DOHH2 (cell line): ENCODE data around the gene COPA.
"Not testable (repeated sequence)": the region's sequence is repeated elsewhere in the genome, so short reads cannot be mapped to it uniquely, and the experiment has no call there.

ENCODE experiments used
- H3F3A ChIP-seq: fragments of 200-600 bp; sonication (generic), shearing (Covaris generic); 2 replicates; pipeline ENCODE4 v1.6.0; 2016; ENCODE audit warnings: antibody characterized with exemption, mild to moderate bottlenecking; ENCODE audit not compliant: control insufficient read depth, insufficient read depth
- H3K27ac ChIP-seq: fragments of 200-600 bp; sonication (generic); 2 replicates; pipeline ENCODE4 v1.5.1; 2014; ENCODE audit warnings: low read depth, mild to moderate bottlenecking, low read length, moderate library complexity
- H3K27me3 ChIP-seq: fragments of 200-600 bp; sonication (generic); 2 replicates; pipeline ENCODE4 v1.6.1; 2014; ENCODE audit warnings: mild to moderate bottlenecking, low read length, mixed read lengths; ENCODE audit not compliant: control insufficient read depth
- H3K36me3 ChIP-seq: fragments of 200-600 bp; sonication (generic); 2 replicates; pipeline ENCODE4 v1.6.1; 2014; ENCODE audit warnings: mild to moderate bottlenecking, low read length, moderate library complexity, mixed read lengths; ENCODE audit not compliant: control insufficient read depth
- H3K4me1 ChIP-seq: fragments of 200-600 bp; sonication (generic); 2 replicates; pipeline ENCODE4 v1.6.1; 2014; ENCODE audit warnings: mild to moderate bottlenecking, low read length, mixed read lengths; ENCODE audit not compliant: control insufficient read depth
- H3K4me2 ChIP-seq: fragments of 200-600 bp; sonication (generic); 2 replicates; pipeline ENCODE4 v1.6.0; 2014; ENCODE audit warnings: mild to moderate bottlenecking, low read length, moderate library complexity
- H3K4me3 ChIP-seq: fragments of 200-600 bp; sonication (generic); 2 replicates; pipeline ENCODE4 v1.5.1; 2014; ENCODE audit warnings: mild to moderate bottlenecking, low read length, mixed read lengths
- H3K79me2 ChIP-seq: fragments of 200-600 bp; sonication (generic); 2 replicates; pipeline ENCODE4 v1.6.1; 2014; ENCODE audit warnings: mild to moderate bottlenecking, low read length, mixed read lengths; ENCODE audit not compliant: control insufficient read depth
- H3K9me2 ChIP-seq: fragments of 200-600 bp; sonication (generic); replicated peaks from 2 replicates; pipeline ENCODE4 v1.6.1; 2014; ENCODE audit warnings: mild to moderate bottlenecking, low read length, mixed read lengths; ENCODE audit not compliant: control insufficient read depth
- H3K9me3 ChIP-seq: fragments of 200-600 bp; sonication (generic); 2 replicates; pipeline ENCODE4 v1.6.1; 2014; ENCODE audit warnings: antibody characterized with exemption, low read length, mixed read lengths; ENCODE audit not compliant: control insufficient read depth, insufficient read depth
- H4K20me1 ChIP-seq: fragments of 200-600 bp; sonication (generic); 2 replicates; pipeline ENCODE4 v1.6.0; 2014; ENCODE audit warnings: low read depth, mild to moderate bottlenecking, antibody characterized with exemption, low read length, moderate library complexity; ENCODE audit not compliant: control insufficient read depth, insufficient read depth
- EZH2phosphoT487 ChIP-seq: fragments of 200-600 bp; sonication (generic); IDR thresholded peaks from 2 replicates; pipeline ENCODE4 v1.6.1; 2017; ENCODE audit warnings: borderline replicate concordance, mild to moderate bottlenecking, antibody characterized with exemption, low read length, moderate library complexity, mixed read lengths
- TF ChIP-seq, protein P1 (sequence below): fragments of 200-600 bp; sonication (generic); IDR thresholded peaks from one replicate; pipeline ENCODE4 v1.5.1; 2014; ENCODE audit warnings: antibody characterized with exemption, mild to moderate bottlenecking, low read depth, low read length; ENCODE audit not compliant: poor library complexity, severe bottlenecking

Gene COPA

DNA sequence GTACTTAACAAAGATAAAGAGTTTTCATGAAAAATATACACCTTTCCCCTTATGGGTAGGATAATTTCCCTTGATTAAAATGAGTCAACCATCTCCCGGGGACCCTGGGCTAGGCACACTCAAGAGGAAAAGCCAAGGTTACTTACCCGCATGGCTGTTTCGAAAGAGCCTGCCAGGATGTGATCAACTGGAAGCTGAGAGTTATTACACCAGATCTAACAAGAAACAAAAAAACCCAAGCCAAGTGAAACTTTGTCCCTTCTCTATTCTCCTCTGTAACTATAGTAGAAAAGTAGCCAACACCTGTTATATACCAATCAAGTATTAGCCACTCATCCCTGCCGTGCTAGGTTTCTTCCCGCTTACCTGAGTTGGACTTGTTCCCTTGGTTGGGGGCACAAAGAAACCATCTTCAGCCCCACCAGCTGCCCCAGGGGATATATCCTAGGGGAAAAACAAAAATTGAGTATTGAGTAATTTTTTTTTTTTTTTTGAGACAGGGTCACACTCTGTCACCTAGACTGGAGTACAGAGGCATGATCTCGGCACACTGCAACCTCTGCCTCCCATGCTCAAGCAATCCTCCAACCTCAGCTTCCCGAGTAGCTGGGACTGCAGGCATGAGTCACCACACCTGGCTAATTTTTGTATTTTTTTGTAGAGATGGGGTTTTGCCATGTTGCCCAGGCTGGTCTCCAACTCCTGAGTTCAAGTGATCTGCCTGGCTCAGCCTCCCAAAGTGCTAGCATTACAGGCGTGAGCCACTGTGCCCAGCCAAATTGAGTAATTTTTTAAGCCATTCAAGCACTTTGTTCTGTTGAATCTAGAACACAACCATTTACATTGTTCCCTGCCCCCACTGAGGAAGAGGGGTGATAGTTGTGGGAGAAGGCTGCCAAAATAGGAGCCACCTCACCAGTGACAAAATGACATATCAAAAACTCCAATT, 49.8 kb downstream of the COPA start:
- Histone ChIP-seq H3K36me3 (peaks cover 93% of the 10 kb centered on the region), H3K9me2 (no peaks in the 10 kb centered on the region), H3F3A (peaks cover 17% of the 10 kb centered on the region)

DNA sequence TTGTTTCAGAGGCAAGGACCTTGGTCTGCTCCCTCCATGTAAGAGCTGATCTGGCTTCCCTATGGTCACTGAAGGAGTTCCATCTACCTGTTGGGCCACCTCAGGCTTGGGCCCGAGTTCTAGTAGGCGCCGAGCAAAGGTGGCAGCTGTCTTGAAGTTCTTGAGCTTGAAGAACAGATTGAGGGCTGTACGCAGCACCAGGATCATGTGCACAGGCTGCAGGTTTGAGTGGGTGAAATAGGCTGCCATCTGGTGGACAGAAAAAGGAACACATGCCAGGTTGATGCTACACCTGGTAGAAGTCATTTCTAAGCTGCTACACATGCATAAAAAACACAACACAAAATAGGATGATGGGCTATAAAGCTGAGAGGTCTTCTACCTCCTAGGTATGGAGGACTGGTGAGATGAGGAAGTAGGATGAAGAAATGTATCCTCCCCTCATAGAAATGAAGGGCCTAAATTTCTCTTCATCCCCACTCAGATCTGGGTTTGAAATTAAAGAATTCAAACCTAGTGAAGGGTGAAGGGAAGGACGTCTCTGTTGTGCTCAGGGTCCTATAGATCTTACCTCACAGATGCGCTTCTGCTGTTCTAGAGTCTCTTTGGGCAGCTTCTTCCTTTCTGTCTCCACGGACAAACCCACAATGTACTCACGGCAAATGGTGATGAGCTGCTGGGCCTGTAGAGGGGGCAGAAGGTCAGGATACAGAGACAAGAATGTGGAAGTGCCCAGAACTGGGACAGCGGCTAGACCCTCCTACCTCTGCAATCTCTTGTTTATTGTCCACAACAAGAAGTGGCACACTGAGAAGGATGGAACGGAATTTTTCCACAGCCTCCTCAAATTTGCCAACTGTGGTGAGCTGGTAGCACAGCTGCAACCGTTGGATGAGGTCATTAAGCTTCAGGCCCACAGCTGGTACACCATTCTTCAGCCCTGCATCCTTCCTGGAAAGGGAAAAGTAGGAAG, 51.5 kb downstream of the COPA start:
- Histone ChIP-seq H3K4me1 (no peaks in the 10 kb centered on the region), H3F3A (peaks cover 18% of the 10 kb centered on the region), H3K4me3 (no peak overlapping the region), H3K27me3 (no peaks in the 10 kb centered on the region), H3K36me3 (peaks cover 76% of the 10 kb centered on the region), H3K79me2 (no peaks in the 10 kb centered on the region), H3K27ac (no peak overlapping the region), H3K9me3 (no peaks in the 10 kb centered on the region), H3K9me2 (no peaks in the 10 kb centered on the region), H3K4me2 (no peak overlapping the region), H4K20me1 (no peaks in the 10 kb centered on the region)
- TF ChIP-seq, protein P1, sequence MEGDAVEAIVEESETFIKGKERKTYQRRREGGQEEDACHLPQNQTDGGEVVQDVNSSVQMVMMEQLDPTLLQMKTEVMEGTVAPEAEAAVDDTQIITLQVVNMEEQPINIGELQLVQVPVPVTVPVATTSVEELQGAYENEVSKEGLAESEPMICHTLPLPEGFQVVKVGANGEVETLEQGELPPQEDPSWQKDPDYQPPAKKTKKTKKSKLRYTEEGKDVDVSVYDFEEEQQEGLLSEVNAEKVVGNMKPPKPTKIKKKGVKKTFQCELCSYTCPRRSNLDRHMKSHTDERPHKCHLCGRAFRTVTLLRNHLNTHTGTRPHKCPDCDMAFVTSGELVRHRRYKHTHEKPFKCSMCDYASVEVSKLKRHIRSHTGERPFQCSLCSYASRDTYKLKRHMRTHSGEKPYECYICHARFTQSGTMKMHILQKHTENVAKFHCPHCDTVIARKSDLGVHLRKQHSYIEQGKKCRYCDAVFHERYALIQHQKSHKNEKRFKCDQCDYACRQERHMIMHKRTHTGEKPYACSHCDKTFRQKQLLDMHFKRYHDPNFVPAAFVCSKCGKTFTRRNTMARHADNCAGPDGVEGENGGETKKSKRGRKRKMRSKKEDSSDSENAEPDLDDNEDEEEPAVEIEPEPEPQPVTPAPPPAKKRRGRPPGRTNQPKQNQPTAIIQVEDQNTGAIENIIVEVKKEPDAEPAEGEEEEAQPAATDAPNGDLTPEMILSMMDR: peak; percentile 88
- no peak for TF ChIP-seq EZH2phosphoT487

More for the DNA sequence above, 49.8 kb downstream of the COPA start:
- Histone ChIP-seq H3K27ac (no peak overlapping the region), H3K9me3 (no peaks in the 10 kb centered on the region), H3K27me3 (no peaks in the 10 kb centered on the region), H3K4me2 (no peak overlapping the region), H3K79me2 (no peaks in the 10 kb centered on the region), H4K20me1 (no peaks in the 10 kb centered on the region), H3K4me1 (no peaks in the 10 kb centered on the region), H3K4me3 (no peak overlapping the region)
- TF ChIP-seq, protein P1: no peak
- TF ChIP-seq EZH2phosphoT487: no peak

DNA sequence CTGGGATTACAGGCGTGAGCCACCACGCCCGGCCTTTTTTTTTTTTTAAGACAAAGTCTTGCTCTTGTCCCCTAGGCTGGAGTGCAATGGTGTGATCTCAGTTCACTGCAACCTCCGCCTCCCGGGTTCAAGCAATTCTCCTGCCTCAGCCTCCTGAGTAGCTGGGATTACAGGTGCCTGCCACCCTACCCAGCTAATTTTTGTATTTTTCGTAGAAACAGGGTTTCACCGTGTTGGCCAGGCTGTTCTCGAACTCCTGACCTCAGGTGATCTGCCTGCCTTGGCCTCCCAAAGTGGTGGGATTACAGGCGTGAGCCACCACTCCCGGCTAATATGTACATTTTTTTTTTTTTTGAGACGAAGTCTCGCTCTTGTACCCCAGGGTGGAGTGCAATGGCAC, 55.3 kb downstream of the COPA start:
- Histone ChIP-seq H3K36me3 (peaks cover 45% of the 10 kb centered on the region), H3K4me1 (peaks cover 16% of the 10 kb centered on the region), H3K79me2 (peaks cover 20% of the 10 kb centered on the region), H3F3A (peaks cover 20% of the 10 kb centered on the region)
- not testable (repeated sequence) for H3K4me3 ChIP-seq, H3K4me2 ChIP-seq, H3K9me3 ChIP-seq, H4K20me1 ChIP-seq, H3K9me2 ChIP-seq, H3K27ac ChIP-seq, H3K27me3 ChIP-seq
